Midbrain (tissue), 1 donor: Measurements from ENCODE around the gene ARHGAP21.

Source experiments
- DNase-seq: peaks from one replicate; lab custom pipeline; 2025; lab: John Stamatoyannopoulos, UW

ARHGAP21 gene

GRCh38 chr10:24533981-24534380 is 189.7 kb downstream of the ARHGAP21 start:
- DNase-seq = no peak
